GM19193 (cell line): Measurements from ENCODE around the gene NR3C1.

Experiments used
- POLR2A ChIP-seq: IDR thresholded peaks from 4 replicates; pipeline ENCODE4 v1.6.1; 2011; ENCODE audit not compliant: insufficient read depth, insufficient read length; ENCODE audit errors: extremely low read depth

The NR3C1 gene

DNA sequence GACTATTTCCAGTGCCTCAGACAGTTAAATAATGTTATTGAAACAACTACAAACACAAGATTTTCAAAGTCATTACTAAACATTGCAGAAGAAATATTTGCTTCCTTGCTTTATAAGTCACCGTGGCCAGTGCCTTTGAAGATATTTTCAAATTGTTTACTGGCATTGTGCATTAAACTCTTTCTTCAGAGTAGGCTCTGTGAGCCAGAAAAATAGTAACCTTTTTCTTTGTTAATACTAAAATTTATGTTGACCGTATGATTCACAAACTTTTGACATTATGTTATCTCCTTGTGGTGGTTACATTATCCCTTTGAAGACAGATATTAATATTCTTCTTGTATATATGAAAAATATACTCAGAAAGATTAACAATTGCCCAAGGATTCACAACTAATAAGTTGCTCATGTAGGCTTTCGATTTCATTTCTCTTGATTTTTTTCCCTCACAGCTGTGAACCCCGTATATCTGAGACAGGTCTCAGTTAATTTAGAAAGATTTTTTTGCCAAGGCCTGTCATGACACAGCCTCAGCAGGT lies 140.1 kb downstream of the NR3C1 start:
- TF ChIP-seq POLR2A: no peak

DNA sequence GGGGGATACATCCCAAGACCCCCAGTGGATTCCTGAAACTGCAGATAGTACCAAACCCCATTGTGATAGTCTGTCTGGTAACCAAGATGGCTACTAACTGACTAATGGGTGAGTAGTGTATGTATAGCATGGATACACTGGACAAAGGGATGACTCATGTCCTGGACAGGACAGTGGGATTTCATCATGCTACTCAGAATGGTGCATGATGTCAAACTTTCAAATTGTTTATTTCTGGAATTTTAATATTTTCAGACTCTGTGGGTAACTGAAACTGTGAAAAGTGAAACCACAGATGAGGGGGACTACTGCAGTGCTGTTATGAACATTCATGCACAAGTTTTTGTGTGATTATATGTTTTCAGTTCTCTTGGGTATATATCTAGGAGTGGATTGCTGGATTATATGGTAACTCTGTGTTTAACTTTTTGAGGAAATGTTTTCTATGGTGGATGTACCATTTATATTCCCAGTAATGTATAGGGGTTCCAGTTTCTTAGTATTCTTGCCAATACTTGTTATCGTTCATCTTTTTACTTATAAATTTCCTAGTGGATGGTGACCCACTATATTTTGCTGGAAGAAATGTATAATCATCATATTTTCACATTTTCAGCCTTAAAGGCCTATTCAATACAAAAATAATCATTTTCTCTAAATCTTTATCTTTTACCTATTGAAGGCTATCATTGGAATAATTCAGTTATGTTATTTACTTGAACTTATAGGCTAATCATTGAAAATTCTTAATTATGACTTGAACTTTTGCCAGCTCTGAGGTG lies 140.9 kb downstream of the NR3C1 start:
- TF ChIP-seq POLR2A: no peak

DNA sequence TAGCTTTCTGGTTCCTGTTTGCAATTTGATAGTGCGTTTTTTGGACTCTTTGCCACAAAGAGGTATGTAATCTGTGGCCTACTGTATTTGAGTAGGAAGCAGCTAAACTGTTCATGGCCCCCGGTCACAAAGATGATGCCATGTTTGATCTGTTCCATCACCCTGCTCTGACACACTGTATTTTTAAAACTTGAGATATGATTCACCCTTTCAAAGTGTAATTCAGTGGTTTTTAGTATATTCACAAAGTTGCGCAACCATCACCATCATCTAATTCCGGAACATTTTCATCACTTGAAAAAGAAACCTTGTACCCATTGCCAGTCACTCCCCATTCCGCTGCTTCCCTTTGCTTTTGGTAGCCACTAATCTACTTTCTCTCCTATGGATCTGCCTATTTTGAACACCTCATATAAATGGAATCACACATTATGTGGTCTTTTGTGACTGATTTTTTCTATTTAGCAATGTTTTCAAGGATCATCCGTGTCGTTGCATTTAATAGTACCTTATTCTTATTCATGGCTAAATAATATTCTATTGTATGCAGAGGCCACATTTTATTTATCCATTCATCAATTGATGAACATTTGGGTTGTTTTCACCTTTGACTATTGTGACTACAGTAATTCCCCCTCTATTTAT lies 141.6 kb downstream of the NR3C1 start:
- TF ChIP-seq POLR2A: no peak

DNA sequence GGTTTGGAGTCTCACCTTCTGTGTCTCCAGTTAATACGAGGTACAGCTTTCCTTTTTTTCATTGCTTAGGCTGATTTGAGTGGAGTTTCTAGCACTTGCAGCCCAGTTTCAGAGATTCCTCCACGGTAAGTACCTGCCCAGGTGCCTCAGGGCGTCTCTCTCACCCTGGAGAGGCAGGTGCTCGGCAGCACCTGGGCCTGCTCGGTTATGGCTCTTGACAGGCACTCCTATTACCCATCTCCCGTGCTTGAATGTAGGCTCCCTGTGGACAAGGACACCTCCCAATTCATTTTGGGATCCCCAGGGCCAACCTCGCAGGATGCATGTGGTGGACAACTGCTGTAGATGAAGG lies 144.3 kb downstream of the NR3C1 start:
- TF ChIP-seq POLR2A: no peak

DNA sequence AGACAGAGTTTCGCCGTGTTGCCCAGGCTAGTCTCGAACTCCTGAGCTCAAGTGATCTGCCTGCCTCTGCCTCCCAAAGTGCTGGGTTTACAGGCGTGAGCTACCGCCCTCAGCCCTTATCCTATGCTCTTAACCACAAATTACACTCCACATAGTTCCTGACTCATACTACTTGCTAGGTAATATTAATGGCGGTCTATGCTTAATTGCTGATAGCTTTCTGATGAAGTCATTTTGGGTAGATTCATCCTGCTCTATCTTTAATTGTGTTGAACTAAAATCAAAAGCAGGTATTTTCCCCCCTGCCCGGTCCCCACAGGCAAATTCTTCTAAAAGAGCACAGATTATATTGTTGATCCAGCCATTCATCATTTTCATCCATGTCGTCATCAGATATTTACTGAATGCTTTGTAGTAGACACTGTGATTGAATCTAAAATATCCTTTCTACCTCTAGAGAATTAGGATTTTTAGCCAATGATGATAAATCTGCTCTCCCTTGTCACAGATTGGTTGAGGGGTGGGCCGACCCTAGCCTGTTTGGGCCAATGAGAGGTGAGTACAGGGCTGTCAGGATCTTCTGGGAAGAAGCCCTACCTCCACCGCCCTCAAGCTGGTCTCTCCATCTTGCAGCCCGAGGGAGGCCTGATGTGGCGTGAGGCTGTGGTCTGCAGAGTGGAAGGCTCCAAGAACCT lies 144.8 kb downstream of the NR3C1 start:
- no peak for TF ChIP-seq POLR2A

DNA sequence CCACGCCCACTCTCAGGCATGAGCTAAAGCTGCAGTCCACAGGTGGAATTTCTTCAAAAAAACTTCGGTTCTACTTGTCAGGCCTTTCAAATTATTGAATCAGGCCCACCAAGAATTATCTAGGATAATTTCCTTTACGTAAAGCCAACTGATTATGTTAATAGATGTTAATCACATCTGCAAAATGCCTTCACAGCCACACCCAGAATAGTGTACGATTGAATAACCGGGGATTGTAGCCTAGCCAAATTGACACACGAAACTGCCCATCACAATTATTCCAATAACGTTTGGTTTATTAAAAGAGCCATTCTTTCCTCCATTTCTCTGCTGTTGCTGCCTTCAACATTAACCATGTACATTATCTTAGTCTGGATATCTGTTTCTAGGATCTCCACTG lies 148.7 kb downstream of the NR3C1 start:
- no peak for TF ChIP-seq POLR2A

DNA sequence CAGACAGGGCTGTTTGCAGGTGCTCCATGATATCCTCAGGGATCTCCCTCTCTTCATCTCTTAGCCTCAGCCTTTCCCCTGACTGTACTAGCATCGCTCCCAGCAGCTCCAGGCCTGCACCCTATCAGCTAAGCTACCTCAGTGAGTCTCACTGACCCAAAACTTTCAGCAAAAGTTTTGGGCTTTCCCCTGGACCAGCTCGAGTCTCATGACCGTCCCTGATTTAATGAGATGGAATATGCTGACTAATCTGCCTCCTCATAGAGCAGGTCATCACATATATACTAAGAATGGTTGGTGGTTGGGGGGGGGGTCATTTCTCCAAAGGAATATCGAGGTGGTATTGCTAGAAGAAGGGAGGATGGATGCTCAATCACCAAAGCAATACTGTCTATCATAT lies 151.5 kb downstream of the NR3C1 start:
- TF ChIP-seq POLR2A: no peak

DNA sequence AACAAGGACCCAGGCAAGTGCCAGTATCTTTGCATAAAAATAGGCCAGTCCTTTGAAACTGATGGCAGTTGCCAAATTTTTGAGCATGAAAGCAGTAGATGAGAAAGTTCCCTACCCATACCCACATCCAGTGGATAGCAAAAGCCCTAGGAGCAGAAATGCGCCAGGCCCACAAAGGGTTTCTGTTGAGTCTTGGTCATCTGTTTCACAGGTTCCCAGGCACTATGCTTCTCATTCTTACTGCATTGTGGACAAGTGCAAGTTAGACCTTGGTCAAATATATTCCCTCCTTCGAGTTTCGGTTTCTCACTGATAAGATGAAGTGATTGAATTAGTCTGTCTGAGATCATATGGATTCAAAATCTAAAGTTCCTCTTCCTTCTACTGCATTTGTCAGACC lies 152.3 kb downstream of the NR3C1 start:
- TF ChIP-seq POLR2A: no peak

DNA sequence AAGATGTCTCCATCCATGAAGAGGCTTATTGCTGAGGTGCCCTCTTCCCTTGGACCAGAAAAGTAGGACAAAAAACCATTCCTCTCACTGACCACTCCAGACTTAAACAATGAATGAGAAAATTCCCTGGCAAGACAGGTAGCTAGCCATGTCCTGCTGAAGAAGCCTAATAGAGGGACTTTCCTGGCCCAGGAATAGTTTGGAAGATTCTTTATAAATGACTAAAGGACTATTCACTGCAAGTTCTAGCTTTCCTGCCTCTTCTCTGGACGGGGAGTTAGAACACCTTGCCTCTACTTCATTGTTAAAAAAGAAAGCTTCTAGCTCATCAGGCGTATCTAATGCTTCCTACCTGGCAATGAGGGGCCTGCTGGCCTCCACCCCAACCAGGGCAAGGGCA lies 153.6 kb downstream of the NR3C1 start:
- TF ChIP-seq POLR2A: no peak

DNA sequence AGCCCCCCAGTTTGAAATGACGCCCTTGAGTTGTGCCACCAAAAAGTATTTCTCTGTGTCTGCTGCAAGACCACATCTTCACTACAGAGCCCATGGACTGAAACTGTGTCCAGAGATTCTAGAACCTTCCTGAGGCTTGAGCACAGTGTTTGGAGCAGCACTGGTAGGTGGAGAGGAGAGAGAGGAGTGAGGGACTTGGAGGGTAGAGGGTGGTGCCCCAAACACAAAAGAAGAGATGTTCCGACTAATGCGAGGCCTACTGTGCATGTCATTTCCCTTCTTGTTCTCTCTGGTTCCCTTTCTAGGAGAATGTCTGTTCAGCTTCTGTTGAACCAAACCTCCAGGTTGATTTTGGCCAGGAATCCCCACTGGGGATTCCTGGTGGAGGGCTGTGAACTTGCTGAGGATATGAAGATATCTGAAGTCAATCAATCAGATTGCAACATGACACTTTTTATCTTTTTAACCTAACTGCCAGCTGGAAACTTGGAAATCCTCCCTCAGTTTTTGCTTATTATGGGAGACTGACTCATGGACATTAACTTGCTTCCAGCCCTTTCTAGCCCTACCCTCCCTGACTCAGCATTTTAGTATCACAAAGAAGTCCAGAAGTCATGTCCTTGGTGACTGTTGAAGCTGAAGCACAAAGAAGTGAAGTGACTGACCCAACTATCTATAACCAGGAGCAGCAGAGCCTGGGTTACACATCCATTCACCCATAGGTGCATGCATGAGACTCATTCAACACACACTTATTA lies 154.5 kb downstream of the NR3C1 start:
- TF ChIP-seq POLR2A: no peak

DNA sequence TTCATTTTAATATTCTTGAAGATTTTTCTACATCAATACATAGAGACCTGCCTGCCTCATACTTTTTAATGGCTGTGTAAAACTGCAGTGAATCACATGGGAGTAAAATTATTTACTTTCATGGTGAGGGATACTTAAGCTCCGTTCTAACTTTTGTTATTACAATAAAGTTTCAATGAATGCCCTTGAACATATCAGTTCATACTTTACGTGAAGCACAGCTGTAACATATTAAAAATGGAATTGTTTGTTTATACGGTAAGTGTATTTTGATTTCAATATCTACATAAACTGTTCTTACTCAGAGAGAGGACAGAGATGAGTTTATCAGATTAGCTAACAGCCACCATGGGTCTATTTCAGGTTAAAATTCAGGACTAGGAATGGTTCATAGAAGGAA lies 155.1 kb downstream of the NR3C1 start:
- TF ChIP-seq POLR2A: no peak

DNA sequence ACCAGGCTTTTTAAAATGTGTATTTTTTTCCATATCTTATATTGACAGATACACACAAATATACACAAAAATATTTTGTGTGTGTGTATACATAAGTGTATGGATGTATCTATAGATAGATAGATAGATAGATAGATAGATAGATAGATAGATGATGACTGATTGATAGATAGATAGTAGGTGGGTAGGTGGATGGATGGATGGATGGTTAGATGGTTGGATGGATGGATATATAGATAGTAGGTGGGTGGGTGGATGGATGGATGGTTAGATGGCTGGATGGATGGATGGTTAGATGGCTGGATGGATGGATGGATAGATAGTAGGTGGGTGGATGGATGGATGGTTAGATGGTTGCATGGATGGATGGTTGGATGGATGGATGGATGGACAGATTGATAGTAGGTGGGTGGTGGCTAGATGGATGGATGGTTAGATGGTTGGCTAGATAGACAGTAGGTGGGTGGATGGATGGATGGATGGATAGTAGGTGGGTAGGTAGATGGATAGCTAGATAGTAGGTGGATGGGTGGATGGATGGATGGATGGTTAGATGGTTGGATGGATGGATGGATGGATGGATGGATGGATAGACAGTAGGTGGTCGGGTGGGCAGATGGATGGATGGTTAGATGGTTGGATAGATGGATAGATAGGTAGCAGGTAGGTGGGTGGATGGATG lies 156.2 kb downstream of the NR3C1 start:
- TF ChIP-seq POLR2A: no peak

DNA sequence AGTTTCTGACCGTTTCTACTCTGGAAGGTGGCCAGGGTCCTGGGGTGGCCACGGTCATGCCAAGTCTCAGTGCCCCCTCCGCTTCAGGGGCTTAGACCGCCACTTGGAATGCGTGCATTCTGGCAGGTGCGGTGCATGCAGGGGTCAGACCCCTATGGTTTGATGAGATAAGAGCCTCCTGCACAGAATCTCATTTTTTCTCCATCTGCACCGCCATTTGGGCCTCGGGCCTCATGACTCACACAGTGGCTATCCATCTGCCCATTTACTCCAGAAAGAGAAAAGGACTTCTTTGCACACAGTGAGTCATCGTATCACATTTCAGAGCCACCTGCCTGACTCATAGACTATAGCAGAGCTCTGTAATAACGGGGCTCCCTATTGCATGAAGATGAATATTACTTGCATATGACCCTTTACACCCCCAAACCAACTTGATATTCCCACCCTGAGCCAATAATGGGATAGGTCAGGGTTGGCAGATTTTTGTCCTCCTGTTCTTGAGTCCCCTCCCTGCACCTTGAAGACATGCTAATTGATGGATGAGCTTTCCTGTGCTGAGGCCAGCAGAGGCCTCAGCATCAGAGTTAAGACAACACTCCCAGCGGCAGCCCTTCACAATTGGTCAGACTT lies 157.4 kb downstream of the NR3C1 start:
- no peak for TF ChIP-seq POLR2A

DNA sequence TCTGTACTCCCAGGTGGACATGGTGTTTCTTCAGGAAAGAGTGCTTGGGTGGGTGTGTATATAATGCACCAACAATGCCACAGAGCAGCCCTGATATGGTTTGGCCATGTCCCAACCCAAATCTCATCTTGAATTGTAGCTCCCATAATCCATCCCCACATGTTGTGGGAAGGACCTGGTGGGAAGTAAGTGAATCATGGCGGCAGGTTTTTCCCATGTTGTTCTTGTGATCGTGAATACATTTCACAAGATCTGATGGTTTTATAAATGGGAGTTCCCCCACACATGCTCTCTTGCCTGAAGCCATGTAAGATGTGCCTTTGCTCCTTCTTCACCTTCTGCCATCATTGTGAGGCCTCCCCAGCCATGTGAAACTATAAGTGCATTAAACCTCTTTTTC lies 158.5 kb downstream of the NR3C1 start:
- no peak for TF ChIP-seq POLR2A

DNA sequence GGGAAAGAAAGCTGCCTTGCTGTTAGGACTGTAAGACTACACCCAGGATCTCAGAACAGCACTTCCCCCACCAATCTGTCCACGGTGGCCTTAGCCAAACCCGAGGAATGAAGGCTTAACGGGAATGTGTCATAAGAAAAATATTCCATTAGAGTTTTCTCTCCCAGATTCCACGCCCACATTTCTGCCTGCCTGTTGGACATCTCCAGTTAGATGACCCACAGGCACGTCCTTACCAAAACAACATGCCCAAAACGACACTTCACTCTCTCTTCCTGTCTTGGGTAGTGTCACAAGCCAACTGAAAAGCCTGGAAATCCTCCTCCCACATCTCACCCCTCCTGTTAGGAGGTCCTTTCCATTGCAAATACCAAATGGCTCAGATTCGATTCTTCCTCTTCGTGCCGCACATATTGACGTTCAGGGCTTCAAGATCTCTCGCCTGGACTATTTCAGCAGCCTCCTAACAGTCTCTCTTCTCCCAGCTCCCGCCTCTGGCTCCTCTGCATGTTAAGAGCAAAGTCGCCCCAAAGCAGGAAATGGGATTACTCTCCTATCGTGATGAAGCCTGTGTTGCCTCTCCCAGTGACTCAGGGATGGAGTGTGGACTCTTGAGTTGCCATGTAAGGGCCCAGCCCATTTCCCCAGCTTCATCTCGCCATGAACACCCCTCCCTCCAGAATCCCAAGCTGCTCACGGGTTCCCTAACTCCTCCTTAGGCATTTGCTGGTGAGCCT lies 159.3 kb downstream of the NR3C1 start:
- TF ChIP-seq POLR2A: no peak
